Sigmoid colon (tissue), 4 donors: ENCODE data around the gene RBM19.

Source experiments
- CTCF ChIP-seq, 4 experiments: fragments of 450-650 bp in 3 of 4; fragments of 200-600 bp in 1 of 4; IDR thresholded peaks; one replicate each; pipeline ENCODE4 v1.5.1; 2016 to 2019; ENCODE audit warnings: antibody characterized with exemption in 4 of 4, mild to moderate bottlenecking in 3 of 4, moderate library complexity in 2 of 4
- EP300 ChIP-seq, 4 donors: sonication (generic); formaldehyde crosslinking; IDR thresholded peaks; one replicate each; pipeline ENCODE4 v1.6.1; 2017; ENCODE audit warnings: antibody characterized with exemption in 4 of 4
- POLR2A ChIP-seq, 2 donors: fragments of 450-650 bp; IDR thresholded peaks; one replicate each; pipeline ENCODE4 v1.6.1; 2016; ENCODE audit warnings: antibody characterized with exemption in 2 of 2, mild to moderate bottlenecking in 2 of 2, moderate library complexity in 2 of 2
- POLR2AphosphoS5 ChIP-seq, 4 donors: sonication (generic); formaldehyde crosslinking; IDR thresholded peaks; one replicate each; pipeline ENCODE4 v1.6.1; 2017; ENCODE audit warnings: antibody characterized with exemption in 4 of 4

GRCh38 chr12:113959096-113959495 lies 7.0 kb downstream of the RBM19 start:
- TF ChIP-seq CTCF (IDR thresholded peaks at IDR 0.05), result no peak
- TF ChIP-seq POLR2A (IDR thresholded peaks at IDR 0.05), result no peak
- no peak for TF ChIP-seq POLR2AphosphoS5 (IDR thresholded peaks at IDR 0.05)
- no peak for TF ChIP-seq EP300 (IDR thresholded peaks at IDR 0.05)
